GM21447 (cell line): ENCODE data around the gene C12orf57.

Experiments
- ATAC-seq: cut with Tn5 transposase; IDR thresholded peaks from one replicate; pipeline ENCODE4 v1.9.1; 2021; ENCODE audit not compliant: unreplicated experiment

The C12orf57 gene

GRCh38 chr12:6936636-6937480 lies 7.0 kb upstream of the C12orf57 start:
- ATAC-seq, result peak; percentile 12

- ATAC-seq, result peak; percentile 84
These were observed 6.1 kb upstream of the C12orf57 start for GRCh38 chr12:6937481-6938352.

- no peak for ATAC-seq
These were observed 5.2 kb upstream of the C12orf57 start for GRCh38 chr12:6938353-6939190.

GRCh38 chr12:6939191-6939540 lies 4.7 kb upstream of the C12orf57 start:
- ATAC-seq, result no peak

GRCh38 chr12:6941267-6941666 lies 2.6 kb upstream of the C12orf57 start:
- no peak for ATAC-seq

- no peak for ATAC-seq
These were observed 2.0 kb upstream of the C12orf57 start for GRCh38 chr12:6941782-6942181.

GRCh38 chr12:6942331-6942665 lies 1.5 kb upstream of the C12orf57 start:
- no peak for ATAC-seq

- ATAC-seq, result no peak
These were observed 467 bp upstream of the C12orf57 start for GRCh38 chr12:6943389-6943721.

- ATAC-seq, result peak; percentile 44
These were observed 762 bp downstream of the C12orf57 start for GRCh38 chr12:6944381-6945186.

GRCh38 chr12:6945613-6946012 lies 1.8 kb downstream of the C12orf57 start:
- ATAC-seq, result no peak

GRCh38 chr12:6946033-6946919 lies 2.5 kb downstream of the C12orf57 start:
- ATAC-seq, result peak; percentile 28

GRCh38 chr12:6946920-6947374 lies 3.1 kb downstream of the C12orf57 start:
- no peak for ATAC-seq

GRCh38 chr12:6947615-6948014 lies 3.8 kb downstream of the C12orf57 start:
- no peak for ATAC-seq

GRCh38 chr12:6948873-6949594 lies 5.2 kb downstream of the C12orf57 start:
- ATAC-seq, result no peak

- no peak for ATAC-seq
These were observed 6.6 kb downstream of the C12orf57 start for GRCh38 chr12:6950401-6950801.

- ATAC-seq, result no peak
These were observed 7.2 kb downstream of the C12orf57 start, which contains the start of gene PTPN6 for GRCh38 chr12:6950811-6951540. Gene PTPN6 (plus strand): TSS chr12:6951356. CDS start chr12:6951513, 157 bp downstream.

- no peak for ATAC-seq
These were observed 7.8 kb downstream of the C12orf57 start for GRCh38 chr12:6951551-6952120.
